Measurements from ENCODE around the gene SRGAP1. TPM values are rescaled to one million over a fixed set of nuclear protein-coding genes. Genes with fewer than 3 reads are reported as not detected.

The SRGAP1 gene
- total RNA-seq, 1 experiment from 2014 or later, result 28.3 TPM

DNA sequence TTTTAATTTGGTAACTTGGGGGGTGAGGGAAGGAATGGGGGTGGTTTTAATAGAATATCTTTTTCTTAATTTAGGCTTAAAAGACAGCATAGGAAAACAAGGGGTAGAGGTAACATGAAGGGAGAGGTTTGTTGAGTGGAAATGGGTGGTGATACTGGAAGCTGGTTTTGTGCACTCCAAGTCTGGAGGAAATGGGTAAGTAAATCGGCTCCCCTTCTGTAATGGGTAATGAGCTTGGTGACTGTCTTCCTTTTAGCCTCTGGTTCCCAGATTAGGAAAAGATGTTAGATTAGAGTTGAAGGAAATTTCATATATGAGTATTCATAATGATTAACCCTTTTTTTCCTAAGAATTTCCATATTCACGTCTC lies 122.1 kb downstream of the SRGAP1 start:
- BruUV-seq (replicated peaks), result no TSS peak
- CTCF ChIA-PET, result interaction anchor here (0.7 to 1.7 kb wide), 2 partner anchors 113 to 361 kb away, joined by 5 read pairs; no protein-coding TSS in a partner anchor

DNA sequence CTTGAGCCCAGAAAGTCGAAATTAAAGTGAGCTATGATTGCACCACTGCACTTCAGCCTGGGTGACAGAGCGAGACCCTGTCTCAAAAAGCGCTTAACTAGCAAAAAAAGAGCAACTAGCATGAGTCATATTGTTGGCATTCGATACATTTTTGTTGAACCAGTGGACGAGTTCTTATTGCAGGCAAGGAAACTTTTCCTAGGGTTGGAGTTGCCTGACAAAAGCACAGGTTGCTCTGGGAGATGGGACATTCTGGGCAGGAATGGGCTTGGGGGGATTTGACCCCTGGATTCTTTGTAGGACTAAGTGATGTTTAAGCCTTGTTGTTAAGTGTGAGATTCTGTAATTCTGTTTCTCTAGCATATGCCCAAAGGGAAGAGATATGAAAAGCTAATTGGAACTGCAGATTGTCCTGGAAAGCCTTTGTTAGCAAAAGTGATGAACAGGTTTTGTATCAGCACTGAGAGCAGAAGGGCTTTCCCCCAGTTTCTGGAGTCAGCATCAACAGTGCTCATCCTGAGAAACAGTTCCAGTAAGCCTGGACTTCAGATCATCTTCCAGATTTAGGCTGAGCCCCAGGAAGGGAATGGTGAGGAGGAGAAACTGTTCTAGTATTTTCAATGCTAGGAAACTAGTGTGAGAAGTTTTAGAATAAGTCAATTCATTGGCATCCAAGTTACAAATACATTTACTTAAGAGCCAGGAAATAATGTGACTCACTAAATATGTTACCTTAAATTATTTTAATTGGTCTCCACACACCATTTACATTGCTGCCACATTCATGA lies 123.1 kb downstream of the SRGAP1 start:
- Mint-ChIP-seq H3K4me3 (ENCODE audit: low read depth, unreplicated experiment) (no peak overlapping the region), H3K4me1 (ENCODE audit: low read depth, unreplicated experiment) (peaks cover 21% of the 10 kb centered on the region)
- CTCF ChIA-PET, result interaction anchor here (1.7 kb wide), 1 partner anchor 114 kb away, joined by 5 read pairs; no protein-coding TSS in a partner anchor

More for the DNA sequence above, 122.1 kb downstream of the SRGAP1 start:
- Mint-ChIP-seq H3K4me3 (ENCODE audit: low read depth, unreplicated experiment) (no peak overlapping the region), H3K27me3 (ENCODE audit: unreplicated experiment) (no peaks in the 10 kb centered on the region), H3K27ac (ENCODE audit: unreplicated experiment) (no peak overlapping the region), H3K4me1 (ENCODE audit: low read depth, unreplicated experiment) (peaks cover 21% of the 10 kb centered on the region), H3K9me3 (ENCODE audit: low read depth, unreplicated experiment) (no peaks in the 10 kb centered on the region), H3K36me3 (ENCODE audit: insufficient read depth, unreplicated experiment) (no peaks in the 10 kb centered on the region)
- intact Hi-C loops (cut with micrococcal nuclease; ENCODE audit: unreplicated experiment), result no loop called here
- DNase-seq, result no peak
- TF ChIP-seq, protein P1, sequence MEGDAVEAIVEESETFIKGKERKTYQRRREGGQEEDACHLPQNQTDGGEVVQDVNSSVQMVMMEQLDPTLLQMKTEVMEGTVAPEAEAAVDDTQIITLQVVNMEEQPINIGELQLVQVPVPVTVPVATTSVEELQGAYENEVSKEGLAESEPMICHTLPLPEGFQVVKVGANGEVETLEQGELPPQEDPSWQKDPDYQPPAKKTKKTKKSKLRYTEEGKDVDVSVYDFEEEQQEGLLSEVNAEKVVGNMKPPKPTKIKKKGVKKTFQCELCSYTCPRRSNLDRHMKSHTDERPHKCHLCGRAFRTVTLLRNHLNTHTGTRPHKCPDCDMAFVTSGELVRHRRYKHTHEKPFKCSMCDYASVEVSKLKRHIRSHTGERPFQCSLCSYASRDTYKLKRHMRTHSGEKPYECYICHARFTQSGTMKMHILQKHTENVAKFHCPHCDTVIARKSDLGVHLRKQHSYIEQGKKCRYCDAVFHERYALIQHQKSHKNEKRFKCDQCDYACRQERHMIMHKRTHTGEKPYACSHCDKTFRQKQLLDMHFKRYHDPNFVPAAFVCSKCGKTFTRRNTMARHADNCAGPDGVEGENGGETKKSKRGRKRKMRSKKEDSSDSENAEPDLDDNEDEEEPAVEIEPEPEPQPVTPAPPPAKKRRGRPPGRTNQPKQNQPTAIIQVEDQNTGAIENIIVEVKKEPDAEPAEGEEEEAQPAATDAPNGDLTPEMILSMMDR (IDR thresholded peaks at IDR 0.05; ENCODE audit: unreplicated experiment), result no peak

DNA sequence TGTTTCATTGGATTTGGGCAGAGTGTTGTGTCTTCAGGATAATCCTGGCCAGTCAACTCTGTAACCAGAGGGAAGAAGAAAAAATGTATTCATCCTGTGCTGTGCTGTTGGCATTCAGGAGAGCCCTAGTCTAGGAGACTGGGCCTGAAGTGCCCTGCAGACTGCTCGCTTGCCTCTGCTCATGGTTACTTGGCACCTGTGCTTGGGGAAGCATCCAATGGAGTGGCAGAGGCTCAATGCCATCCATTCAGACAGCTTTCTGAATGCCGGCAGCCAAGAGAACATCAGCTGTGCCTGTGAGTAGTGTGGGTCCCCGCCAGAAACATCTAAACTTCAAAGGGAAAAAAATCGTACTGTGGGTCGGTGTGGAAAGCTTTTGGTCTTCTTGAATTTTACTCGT lies 124.2 kb downstream of the SRGAP1 start:
- Mint-ChIP-seq H3K4me1 (ENCODE audit: low read depth, unreplicated experiment) (peaks cover 21% of the 10 kb centered on the region), H3K4me3 (ENCODE audit: low read depth, unreplicated experiment) (no peak overlapping the region), H3K27me3 (ENCODE audit: unreplicated experiment) (no peaks in the 10 kb centered on the region), H3K9me3 (ENCODE audit: low read depth, unreplicated experiment) (no peaks in the 10 kb centered on the region), H3K36me3 (ENCODE audit: insufficient read depth, unreplicated experiment) (no peaks in the 10 kb centered on the region), H3K27ac (ENCODE audit: unreplicated experiment) (no peak overlapping the region)
- BruUV-seq (replicated peaks), result no TSS peak
- no peak for DNase-seq
- TF ChIP-seq, protein P1 (IDR thresholded peaks at IDR 0.05; ENCODE audit: unreplicated experiment), result no peak
- intact Hi-C loops (cut with micrococcal nuclease; ENCODE audit: unreplicated experiment), result no loop called here
- CTCF ChIA-PET, result no interaction called here

More for the DNA sequence above, 123.1 kb downstream of the SRGAP1 start:
- DNase-seq, result no peak
- Mint-ChIP-seq H3K27me3 (ENCODE audit: unreplicated experiment) (no peaks in the 10 kb centered on the region), H3K9me3 (ENCODE audit: low read depth, unreplicated experiment) (no peaks in the 10 kb centered on the region), H3K36me3 (ENCODE audit: insufficient read depth, unreplicated experiment) (no peaks in the 10 kb centered on the region), H3K27ac (ENCODE audit: unreplicated experiment) (no peak overlapping the region)
- BruUV-seq (replicated peaks), result no TSS peak
- intact Hi-C loops (cut with micrococcal nuclease; ENCODE audit: unreplicated experiment), result no loop called here
- TF ChIP-seq, protein P1 (IDR thresholded peaks at IDR 0.05; ENCODE audit: unreplicated experiment), result no peak

DNA sequence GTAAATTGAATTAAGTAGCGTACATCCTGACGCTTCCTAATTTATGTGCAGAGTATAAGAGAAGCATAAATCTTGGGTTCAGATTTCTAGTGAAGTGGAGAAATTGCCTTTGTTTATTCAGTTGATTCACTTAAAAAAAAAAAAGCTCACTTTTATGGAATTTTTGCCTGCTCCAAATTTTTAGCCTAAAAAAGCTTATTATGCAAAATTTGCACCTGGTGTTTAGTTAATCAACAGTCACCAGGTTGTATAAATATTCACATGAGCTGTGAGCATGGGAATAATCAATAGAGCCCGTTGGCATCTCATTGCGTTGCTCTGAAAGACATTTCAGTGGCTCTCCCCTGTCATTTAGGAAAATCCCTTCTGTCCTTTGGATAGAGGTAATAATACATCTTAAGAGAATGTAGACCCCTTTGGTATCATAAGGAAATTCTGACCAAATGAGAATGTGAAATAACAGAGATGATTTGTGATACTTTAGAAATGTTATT lies 132.4 kb downstream of the SRGAP1 start:
- BruUV-seq (replicated peaks), result no TSS peak

More for the DNA sequence above, 132.4 kb downstream of the SRGAP1 start:
- Mint-ChIP-seq H3K27me3 (ENCODE audit: unreplicated experiment) (no peaks in the 10 kb centered on the region), H3K27ac (ENCODE audit: unreplicated experiment) (no peak overlapping the region), H3K4me3 (ENCODE audit: low read depth, unreplicated experiment) (no peak overlapping the region), H3K9me3 (ENCODE audit: low read depth, unreplicated experiment) (no peaks in the 10 kb centered on the region), H3K36me3 (ENCODE audit: insufficient read depth, unreplicated experiment) (no peaks in the 10 kb centered on the region), H3K4me1 (ENCODE audit: low read depth, unreplicated experiment) (peaks cover 25% of the 10 kb centered on the region)
- TF ChIP-seq, protein P1 (IDR thresholded peaks at IDR 0.05; ENCODE audit: unreplicated experiment), result no peak
- intact Hi-C loops (cut with micrococcal nuclease; ENCODE audit: unreplicated experiment), result no loop called here
- CTCF ChIA-PET, result no interaction called here
- DNase-seq, result no peak
